Measurements from ENCODE around the gene PHC2. TPM values are rescaled to one million over a fixed set of nuclear protein-coding genes. Genes with fewer than 3 reads are reported as not detected.

Gene PHC2
- total RNA-seq, 1 donor from 2014 or later, result 135 TPM

DNA sequence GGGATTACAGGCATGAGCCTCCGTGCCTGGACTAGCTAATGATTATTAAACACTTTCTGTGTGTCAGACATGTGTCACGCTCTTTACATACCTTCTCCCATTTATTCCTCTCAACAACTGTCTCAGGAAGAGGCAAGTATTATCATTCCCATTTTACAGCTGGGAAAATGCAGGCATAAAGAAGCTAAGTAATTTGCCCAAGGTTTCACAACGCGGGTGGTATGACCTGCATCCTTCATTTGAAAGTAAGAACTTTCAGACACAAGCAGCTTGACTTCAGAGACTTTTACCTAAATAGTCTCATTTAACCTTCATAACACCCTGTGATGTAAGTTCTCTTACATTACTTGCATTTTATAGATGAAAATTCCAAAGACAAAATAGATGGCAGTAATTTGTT, 40.5 kb upstream of the PHC2 start:
- Mint-ChIP-seq H3K9me3 (ENCODE audit: low read depth) (no peaks in the 10 kb centered on the region), H3K27ac (no peak overlapping the region), H3K4me1 (ENCODE audit: low read depth) (peaks cover 10% of the 10 kb centered on the region), H3K36me3 (ENCODE audit: insufficient read depth) (no peaks in the 10 kb centered on the region), H3K4me3 (ENCODE audit: low read depth) (no peak overlapping the region), H3K27me3 (peaks cover 3% of the 10 kb centered on the region)
- TF ChIP-seq, protein P1, sequence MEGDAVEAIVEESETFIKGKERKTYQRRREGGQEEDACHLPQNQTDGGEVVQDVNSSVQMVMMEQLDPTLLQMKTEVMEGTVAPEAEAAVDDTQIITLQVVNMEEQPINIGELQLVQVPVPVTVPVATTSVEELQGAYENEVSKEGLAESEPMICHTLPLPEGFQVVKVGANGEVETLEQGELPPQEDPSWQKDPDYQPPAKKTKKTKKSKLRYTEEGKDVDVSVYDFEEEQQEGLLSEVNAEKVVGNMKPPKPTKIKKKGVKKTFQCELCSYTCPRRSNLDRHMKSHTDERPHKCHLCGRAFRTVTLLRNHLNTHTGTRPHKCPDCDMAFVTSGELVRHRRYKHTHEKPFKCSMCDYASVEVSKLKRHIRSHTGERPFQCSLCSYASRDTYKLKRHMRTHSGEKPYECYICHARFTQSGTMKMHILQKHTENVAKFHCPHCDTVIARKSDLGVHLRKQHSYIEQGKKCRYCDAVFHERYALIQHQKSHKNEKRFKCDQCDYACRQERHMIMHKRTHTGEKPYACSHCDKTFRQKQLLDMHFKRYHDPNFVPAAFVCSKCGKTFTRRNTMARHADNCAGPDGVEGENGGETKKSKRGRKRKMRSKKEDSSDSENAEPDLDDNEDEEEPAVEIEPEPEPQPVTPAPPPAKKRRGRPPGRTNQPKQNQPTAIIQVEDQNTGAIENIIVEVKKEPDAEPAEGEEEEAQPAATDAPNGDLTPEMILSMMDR (IDR thresholded peaks at IDR 0.05; ENCODE audit: unreplicated experiment), result no peak
- no peak for DNase-seq (ENCODE audit: low spot score, unreplicated experiment)

DNA sequence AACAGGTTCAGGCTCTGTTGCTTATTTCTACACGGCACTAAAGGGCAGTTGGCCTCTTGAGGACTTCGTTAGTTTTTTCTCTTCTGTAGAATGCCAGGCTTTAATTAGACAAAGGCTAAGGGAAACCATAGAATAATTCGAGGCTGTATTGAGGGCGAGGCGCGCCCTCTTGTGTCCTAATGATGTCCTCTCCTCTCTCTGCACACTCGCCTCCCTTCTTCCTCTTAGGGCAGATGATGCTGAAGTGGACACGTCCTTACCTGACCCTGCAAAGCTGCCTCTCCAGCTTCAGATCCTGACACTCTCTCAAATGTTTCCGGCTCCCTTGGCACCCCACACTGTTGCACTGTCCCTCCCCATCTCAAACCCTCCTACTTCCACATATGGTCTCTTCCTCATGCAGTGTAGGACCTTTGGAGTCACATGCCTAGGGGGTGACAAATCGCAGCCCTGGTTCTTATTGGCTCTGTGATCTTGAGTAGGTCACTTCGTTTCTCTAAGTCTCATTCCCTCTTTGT, 39.7 kb upstream of the PHC2 start:
- TF ChIP-seq, protein P1 (IDR thresholded peaks at IDR 0.05; ENCODE audit: unreplicated experiment), result peak; percentile 84
- H3K27me3 Mint-ChIP-seq, result peaks cover 9% of the 10 kb centered on the region
- no peaks in the 10 kb centered on the region for H3K9me3 Mint-ChIP-seq (ENCODE audit: low read depth)
- peaks cover 10% of the 10 kb centered on the region for H3K4me1 Mint-ChIP-seq (ENCODE audit: low read depth)
- DNase-seq (ENCODE audit: low spot score, unreplicated experiment), result no peak
- H3K4me3 Mint-ChIP-seq (ENCODE audit: low read depth), result no peak overlapping the region
- H3K36me3 Mint-ChIP-seq (ENCODE audit: insufficient read depth), result no peaks in the 10 kb centered on the region
- H3K27ac Mint-ChIP-seq, result peak overlapping the region; percentile 78

DNA sequence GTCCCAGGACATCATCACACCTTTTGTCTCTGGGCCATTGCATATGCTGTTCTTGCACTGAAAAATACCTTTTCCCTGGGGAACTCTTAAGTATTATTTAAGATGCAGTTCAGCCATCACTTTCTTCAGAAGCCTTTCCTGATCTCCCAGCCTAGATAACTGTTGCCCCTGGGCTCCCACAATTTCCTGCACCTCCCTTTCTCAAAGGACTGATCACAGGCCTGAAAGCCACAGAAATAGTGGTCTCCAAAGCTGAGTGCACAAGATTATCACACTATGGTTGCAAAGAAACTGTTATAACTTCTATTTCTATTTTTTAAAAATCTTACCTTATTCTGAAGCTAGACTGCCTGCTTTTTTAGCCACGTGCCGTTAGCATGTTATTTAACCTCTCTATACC, 38.8 kb upstream of the PHC2 start:
- no peaks in the 10 kb centered on the region for H3K36me3 Mint-ChIP-seq (ENCODE audit: insufficient read depth)
- TF ChIP-seq, protein P1 (IDR thresholded peaks at IDR 0.05; ENCODE audit: unreplicated experiment), result no peak
- no peak overlapping the region for H3K27ac Mint-ChIP-seq
- DNase-seq (ENCODE audit: low spot score, unreplicated experiment), result no peak
- H3K4me3 Mint-ChIP-seq (ENCODE audit: low read depth), result no peak overlapping the region
- peaks cover 9% of the 10 kb centered on the region for H3K27me3 Mint-ChIP-seq
- no peaks in the 10 kb centered on the region for H3K9me3 Mint-ChIP-seq (ENCODE audit: low read depth)
- peaks cover 10% of the 10 kb centered on the region for H3K4me1 Mint-ChIP-seq (ENCODE audit: low read depth)

DNA sequence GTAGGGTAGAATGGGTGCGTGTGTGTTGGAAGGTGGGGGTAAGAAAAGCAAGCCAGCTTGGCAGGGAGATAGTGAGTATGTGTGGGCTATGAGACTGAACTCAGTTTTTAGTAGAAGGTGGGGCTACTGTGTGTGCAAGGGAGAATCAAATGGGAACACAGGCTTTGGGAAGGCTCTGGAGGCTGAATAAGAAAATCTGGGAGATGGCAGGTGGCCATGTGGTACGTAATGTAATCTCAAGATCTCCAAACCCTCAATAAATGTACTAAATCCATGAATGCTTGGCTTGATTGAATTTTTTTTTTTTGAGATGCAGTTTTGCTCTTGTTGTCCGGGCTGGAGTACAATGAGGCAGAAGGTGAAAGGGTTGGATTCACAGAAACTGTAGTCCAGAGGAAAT, 38.1 kb upstream of the PHC2 start:
- Mint-ChIP-seq H3K27ac (no peak overlapping the region), H3K4me3 (ENCODE audit: low read depth) (no peak overlapping the region), H3K27me3 (peaks cover 9% of the 10 kb centered on the region), H3K4me1 (ENCODE audit: low read depth) (peaks cover 10% of the 10 kb centered on the region), H3K36me3 (ENCODE audit: insufficient read depth) (no peaks in the 10 kb centered on the region), H3K9me3 (ENCODE audit: low read depth) (no peaks in the 10 kb centered on the region)
- TF ChIP-seq, protein P1 (IDR thresholded peaks at IDR 0.05; ENCODE audit: unreplicated experiment), result no peak
- DNase-seq (ENCODE audit: low spot score, unreplicated experiment), result no peak

DNA sequence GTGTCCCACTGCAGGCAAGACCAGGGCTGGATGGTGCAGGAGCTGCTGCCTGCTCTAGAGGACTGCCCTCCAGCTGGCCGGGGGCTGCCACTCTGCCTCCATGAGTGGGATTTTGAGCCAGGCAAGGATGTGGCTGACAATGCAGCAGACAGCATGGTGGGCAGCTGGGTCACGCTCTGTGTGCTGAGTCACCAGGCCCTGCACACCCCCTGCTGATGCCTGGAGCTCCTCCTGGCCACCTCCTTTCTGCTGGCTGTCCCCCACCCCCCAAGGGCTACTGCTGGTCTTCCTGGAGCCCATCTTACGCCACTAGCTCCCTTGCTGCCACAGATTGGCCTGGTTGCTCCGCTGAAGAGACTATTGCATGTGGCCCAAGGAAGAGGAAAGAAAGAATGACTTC, 37.6 kb upstream of the PHC2 start:
- TF ChIP-seq, protein P1 (IDR thresholded peaks at IDR 0.05; ENCODE audit: unreplicated experiment), result no peak
- no peaks in the 10 kb centered on the region for H3K36me3 Mint-ChIP-seq (ENCODE audit: insufficient read depth)
- H3K9me3 Mint-ChIP-seq (ENCODE audit: low read depth), result no peaks in the 10 kb centered on the region
- H3K27ac Mint-ChIP-seq, result no peak overlapping the region
- H3K4me3 Mint-ChIP-seq (ENCODE audit: low read depth), result no peak overlapping the region
- H3K27me3 Mint-ChIP-seq, result peaks cover 9% of the 10 kb centered on the region
- no peak for DNase-seq (ENCODE audit: low spot score, unreplicated experiment)
- H3K4me1 Mint-ChIP-seq (ENCODE audit: low read depth), result peaks cover 8% of the 10 kb centered on the region

Measured in progenitor cell of endocrine pancreas (in vitro differentiated cells).